ENCODE results near the gene IMPA2. TPM values are rescaled to one million over a fixed set of nuclear protein-coding genes. Genes with fewer than 3 reads are reported as not detected.
A peak's percentile ranks its signal among the peaks of the same experiment; 100 is the strongest.

The IMPA2 gene
- total RNA-seq, 1 experiment from 2014 or later: 34.8 TPM

GRCh38 chr18:12059334-12060181 lies 78.3 kb downstream of the IMPA2 start:
- no peak overlapping the region for H3K27ac Mint-ChIP-seq (ENCODE audit: unreplicated experiment)
- H3K4me3 Mint-ChIP-seq (ENCODE audit: low read depth, unreplicated experiment): no peak overlapping the region
- no peaks in the 10 kb centered on the region for H3K36me3 Mint-ChIP-seq (ENCODE audit: insufficient read depth, unreplicated experiment)
- H3K27me3 Mint-ChIP-seq (ENCODE audit: unreplicated experiment): peaks cover 15% of the 10 kb centered on the region
- CTCF ChIA-PET: interaction anchor here (0.8 to 1.5 kb wide), 2 partner anchors 11 to 15 kb away, joined by 3 read pairs; no protein-coding TSS in a partner anchor
- no TSS peak for BruUV-seq (replicated peaks)
- no peaks in the 10 kb centered on the region for H3K4me1 Mint-ChIP-seq (ENCODE audit: low read depth, unreplicated experiment)
- H3K9me3 Mint-ChIP-seq (ENCODE audit: low read depth, unreplicated experiment): no peaks in the 10 kb centered on the region
- intact Hi-C loops (cut with micrococcal nuclease; ENCODE audit: unreplicated experiment): no loop called here
- TF ChIP-seq CTCF (IDR thresholded peaks at IDR 0.05; ENCODE audit: unreplicated experiment): no peak
- no peak for DNase-seq

DNA sequence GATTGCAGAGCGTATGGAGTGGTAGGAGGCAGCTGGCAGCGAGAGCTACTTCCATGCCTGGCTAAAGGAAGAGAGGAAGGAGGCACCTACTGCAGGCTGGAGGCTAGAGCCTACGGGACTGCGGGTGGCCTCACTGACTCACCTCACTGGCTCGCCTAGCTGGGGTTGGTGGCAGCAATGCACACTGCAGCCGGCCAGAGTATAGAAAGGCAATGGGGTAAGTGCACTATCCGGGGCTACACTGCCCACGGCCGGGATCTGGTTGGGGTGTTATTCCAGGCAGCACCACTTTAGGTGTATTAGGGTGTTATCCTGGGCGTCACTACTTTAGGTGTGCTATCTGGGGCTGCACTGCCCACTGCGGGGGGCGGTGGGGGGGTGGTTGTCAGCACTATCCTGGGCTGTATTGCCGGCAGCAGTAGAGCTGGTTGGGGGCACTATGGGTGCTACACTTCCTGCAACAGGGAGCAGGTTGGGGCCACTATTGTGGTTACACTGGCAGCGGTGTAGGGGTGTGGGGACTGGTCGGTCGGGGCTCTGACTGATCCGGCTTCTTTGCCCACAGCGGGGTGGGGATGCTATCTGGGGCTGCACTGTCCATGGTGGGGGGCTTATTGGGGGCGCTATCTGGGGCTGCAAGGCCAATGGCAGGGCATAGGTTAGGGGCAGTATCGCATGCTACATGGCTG lies 79.0 kb downstream of the IMPA2 start:
- Mint-ChIP-seq H3K27ac (ENCODE audit: unreplicated experiment) (no peak overlapping the region), H3K27me3 (ENCODE audit: unreplicated experiment) (peaks cover 20% of the 10 kb centered on the region), H3K4me1 (ENCODE audit: low read depth, unreplicated experiment) (no peaks in the 10 kb centered on the region), H3K9me3 (ENCODE audit: low read depth, unreplicated experiment) (no peaks in the 10 kb centered on the region), H3K4me3 (ENCODE audit: low read depth, unreplicated experiment) (no peak overlapping the region), H3K36me3 (ENCODE audit: insufficient read depth, unreplicated experiment) (no peaks in the 10 kb centered on the region)
- intact Hi-C loops (cut with micrococcal nuclease; ENCODE audit: unreplicated experiment): no loop called here
- BruUV-seq (replicated peaks): no TSS peak
- DNase-seq: peak; percentile 39
- CTCF ChIA-PET: interaction anchor here (0.8 to 1.5 kb wide), 2 partner anchors 12 to 16 kb away, joined by 3 read pairs; no protein-coding TSS in a partner anchor
- TF ChIP-seq CTCF (IDR thresholded peaks at IDR 0.05; ENCODE audit: unreplicated experiment): no peak

DNA sequence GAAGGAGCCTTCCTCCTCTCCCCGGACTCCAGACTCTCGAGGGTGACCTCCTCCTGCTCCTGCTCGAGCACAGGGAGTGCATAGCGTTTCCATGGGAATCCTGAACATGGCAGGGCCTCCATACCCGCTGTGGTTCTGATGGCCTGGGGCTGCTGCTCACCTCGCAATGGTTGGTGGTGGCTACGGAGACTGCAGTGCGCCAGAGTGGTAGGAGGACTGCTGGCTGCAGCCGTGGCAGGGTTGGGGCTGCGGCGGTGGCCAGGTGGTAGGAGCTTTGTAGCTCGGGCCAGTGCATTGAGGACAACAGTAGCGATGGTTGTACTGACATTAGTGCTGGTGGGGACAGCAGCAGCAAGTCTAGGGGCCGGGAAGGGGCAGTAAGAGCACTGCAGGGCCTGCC lies 80.4 kb downstream of the IMPA2 start:
- intact Hi-C loops (cut with micrococcal nuclease; ENCODE audit: unreplicated experiment): no loop called here
- no peak for DNase-seq
- H3K27me3 Mint-ChIP-seq (ENCODE audit: unreplicated experiment): peaks cover 33% of the 10 kb centered on the region
- H3K4me3 Mint-ChIP-seq (ENCODE audit: low read depth, unreplicated experiment): no peak overlapping the region
- H3K36me3 Mint-ChIP-seq (ENCODE audit: insufficient read depth, unreplicated experiment): no peaks in the 10 kb centered on the region
- no peaks in the 10 kb centered on the region for H3K4me1 Mint-ChIP-seq (ENCODE audit: low read depth, unreplicated experiment)
- BruUV-seq (replicated peaks): no TSS peak
- TF ChIP-seq CTCF (IDR thresholded peaks at IDR 0.05; ENCODE audit: unreplicated experiment): no peak
- CTCF ChIA-PET: no interaction called here
- no peak overlapping the region for H3K27ac Mint-ChIP-seq (ENCODE audit: unreplicated experiment)
- no peaks in the 10 kb centered on the region for H3K9me3 Mint-ChIP-seq (ENCODE audit: low read depth, unreplicated experiment)

- DNase-seq: no peak
- no TSS peak for BruUV-seq (replicated peaks)
- no peaks in the 10 kb centered on the region for H3K9me3 Mint-ChIP-seq (ENCODE audit: low read depth, unreplicated experiment)
- peaks cover 36% of the 10 kb centered on the region for H3K27me3 Mint-ChIP-seq (ENCODE audit: unreplicated experiment)
- no peaks in the 10 kb centered on the region for H3K36me3 Mint-ChIP-seq (ENCODE audit: insufficient read depth, unreplicated experiment)
- H3K4me3 Mint-ChIP-seq (ENCODE audit: low read depth, unreplicated experiment): no peak overlapping the region
- no peak for TF ChIP-seq CTCF (IDR thresholded peaks at IDR 0.05; ENCODE audit: unreplicated experiment)
- H3K27ac Mint-ChIP-seq (ENCODE audit: unreplicated experiment): no peak overlapping the region
- no peaks in the 10 kb centered on the region for H3K4me1 Mint-ChIP-seq (ENCODE audit: low read depth, unreplicated experiment)
- CTCF ChIA-PET: no interaction called here
- intact Hi-C loops (cut with micrococcal nuclease; ENCODE audit: unreplicated experiment): no loop called here
Observed at GRCh38 chr18:12062974-12063373, 81.7 kb downstream of the IMPA2 start.
